HEK293 (cell line): ENCODE results near the gene LRRC8D.

Experiments used
- CTCF ChIA-PET: fragments of 350-600 bp; formaldehyde crosslinking; extraction: SDS; loops from one replicate; lab custom pipeline; 2021; ENCODE audit warnings: antibody characterized with exemption; lab: Yijun Ruan, JAX
- POLR2A ChIA-PET: fragments of 300-600 bp; formaldehyde crosslinking; extraction: SDS; loops from one replicate; lab custom pipeline; 2020; ENCODE audit warnings: antibody characterized with exemption, inconsistent platforms; lab: Yijun Ruan, JAX
- H3K27ac ChIP-seq: fragments of 200-500 bp; sonication (Bioruptor generic); 2 replicates; pipeline ENCODE4 v1.5.1; 2014; ENCODE audit warnings: low read depth, low read length, control low read depth, inconsistent platforms; ENCODE audit errors: extremely low read depth
- H3K36me3 ChIP-seq, 2 experiments: fragments of 200-500 bp in 1 of 2; sonication (Bioruptor generic) in 1 of 2; 1 replicate in 1 of 2; 2 replicates in 1 of 2; pipeline ENCODE4 v1.5.1; 2014 to 2017; ENCODE audit warnings: inconsistent platforms in 2 of 2, low read length in 2 of 2; ENCODE audit not compliant: control insufficient read depth in 2 of 2, insufficient read depth in 1 of 2
- H3K4me1 ChIP-seq: fragments of 200-500 bp; sonication (Bioruptor generic); 2 replicates; pipeline ENCODE4 v1.5.1; 2014; ENCODE audit warnings: mild to moderate bottlenecking, low read length, inconsistent platforms; ENCODE audit not compliant: control insufficient read depth, insufficient read depth
- H3K4me3 ChIP-seq: 2 replicates; pipeline ENCODE4 v1.5.1; 2011; ENCODE audit warnings: low read depth, mild to moderate bottlenecking, control low read depth, low read length, moderate library complexity
- H3K9me3 ChIP-seq: fragments of 200-500 bp; sonication (Bioruptor generic); 2 replicates; pipeline ENCODE4 v1.5.1; 2014; ENCODE audit warnings: low read depth, low read length, inconsistent platforms; ENCODE audit not compliant: control insufficient read depth, insufficient read depth
- PRDM1 ChIP-seq: fragments of 450-650 bp; formaldehyde crosslinking; IDR thresholded peaks from 2 replicates; pipeline ENCODE4; 2016; ENCODE audit warnings: missing biosample characterization, missing genetic modification characterization
- SCRT2 ChIP-seq: fragments of 450-650 bp; formaldehyde crosslinking; IDR thresholded peaks from 2 replicates; pipeline ENCODE4 v1.5.1; 2016; ENCODE audit warnings: missing biosample characterization, missing genetic modification characterization
- SP2 ChIP-seq: fragments of 450-650 bp; formaldehyde crosslinking; IDR thresholded peaks from 2 replicates; pipeline ENCODE4 v1.5.1; 2016; ENCODE audit warnings: missing biosample characterization, missing genetic modification characterization
- YY2 ChIP-seq: fragments of 450-650 bp; formaldehyde crosslinking; IDR thresholded peaks from 2 replicates; pipeline ENCODE4 v1.5.1; 2016; ENCODE audit warnings: missing biosample characterization, missing genetic modification characterization
- ZBTB11 ChIP-seq: fragments of 450-650 bp; formaldehyde crosslinking; conservative IDR thresholded peaks from 2 replicates; pipeline ENCODE4 v1.5.1; 2016; ENCODE audit warnings: low read depth, missing biosample characterization, missing genetic modification characterization
- ZBTB17 ChIP-seq: fragments of 450-650 bp; formaldehyde crosslinking; IDR thresholded peaks from 2 replicates; pipeline ENCODE4 v1.5.1; 2016; ENCODE audit warnings: missing biosample characterization, missing genetic modification characterization
- ZNF146 ChIP-seq: fragments of 450-650 bp; formaldehyde crosslinking; IDR thresholded peaks from 2 replicates; pipeline ENCODE4 v1.5.1; 2016; ENCODE audit warnings: missing biosample characterization, missing genetic modification characterization
- ZNF202 ChIP-seq: fragments of 450-650 bp; formaldehyde crosslinking; IDR thresholded peaks from 2 replicates; pipeline ENCODE4 v1.5.1; 2016; ENCODE audit warnings: missing biosample characterization, missing genetic modification characterization, borderline replicate concordance
- ZNF266 ChIP-seq: fragments of 450-650 bp; formaldehyde crosslinking; IDR thresholded peaks from 2 replicates; pipeline ENCODE4 v1.5.1; 2016; ENCODE audit warnings: missing biosample characterization, missing genetic modification characterization, low read depth
- ZNF37A ChIP-seq: fragments of 450-650 bp; IDR thresholded peaks from 2 replicates; pipeline ENCODE4 v1.5.1; 2018; ENCODE audit warnings: missing biosample characterization, missing genetic modification characterization
- ZNF548 ChIP-seq: fragments of 450-650 bp; formaldehyde crosslinking; IDR thresholded peaks from 2 replicates; pipeline ENCODE4 v1.5.1; 2016; ENCODE audit warnings: missing biosample characterization, missing genetic modification characterization
- ZNF639 ChIP-seq: fragments of 450-650 bp; formaldehyde crosslinking; IDR thresholded peaks from 2 replicates; pipeline ENCODE4 v1.5.1; 2016; ENCODE audit warnings: missing biosample characterization, missing genetic modification characterization
- ZNF76 ChIP-seq: fragments of 450-650 bp; formaldehyde crosslinking; IDR thresholded peaks from 2 replicates; pipeline ENCODE4; 2016; ENCODE audit warnings: low read depth, missing biosample characterization, missing genetic modification characterization, borderline replicate concordance
- ZNF792 ChIP-seq: fragments of 450-650 bp; formaldehyde crosslinking; IDR thresholded peaks from 2 replicates; pipeline ENCODE4 v1.5.1; 2016; ENCODE audit warnings: missing biosample characterization, missing genetic modification characterization
- TF ChIP-seq, protein P1 (sequence below): fragments of 450-650 bp; formaldehyde crosslinking; IDR thresholded peaks from 2 replicates; pipeline ENCODE4 v1.5.1; 2017; ENCODE audit warnings: missing biosample characterization, missing genetic modification characterization

Gene LRRC8D

DNA sequence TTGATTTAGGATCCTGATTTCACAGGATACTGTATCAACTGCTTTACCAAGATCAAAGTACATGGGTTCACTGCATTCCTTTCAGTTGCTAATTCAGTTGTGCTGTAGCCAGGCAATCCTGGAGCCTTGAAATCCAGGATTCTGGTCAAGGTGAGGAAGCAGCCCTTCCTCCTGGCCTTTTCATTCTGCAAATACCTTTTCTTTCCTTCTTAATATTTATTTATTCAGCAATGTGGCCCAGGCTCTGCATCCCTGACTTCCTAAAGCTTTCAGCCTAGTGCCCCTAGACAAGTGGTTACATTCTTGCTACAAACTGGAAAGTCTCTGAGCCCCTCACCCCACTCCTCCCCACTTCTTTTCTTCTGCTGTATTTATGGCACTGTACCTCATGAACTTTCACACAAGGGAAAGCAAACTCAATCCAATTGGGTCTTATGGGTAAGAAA lies 16.2 kb downstream of the LRRC8D start:
- H3K36me3 ChIP-seq = no peaks in the 10 kb centered on the region
- no peak overlapping the region for H3K4me3 ChIP-seq
- H3K9me3 ChIP-seq = no peaks in the 10 kb centered on the region
- peak; percentile 41; the same call in 1 of the 2 replicates for TF ChIP-seq PRDM1 (tag by site-specific recombination)
- no peak for TF ChIP-seq ZNF792 (tag by site-specific recombination)
- no peak for TF ChIP-seq ZNF548
- peak; percentile 76 for TF ChIP-seq ZBTB17 (tag by site-specific recombination)
- CTCF ChIA-PET = no interaction called here
- H3K27ac ChIP-seq = no peak overlapping the region
- POLR2A ChIA-PET = no interaction called here
- H3K4me1 ChIP-seq = 0 out of 2 replicates have a peak, but pooled peaks cover 2% of the 10 kb centered on the region

DNA sequence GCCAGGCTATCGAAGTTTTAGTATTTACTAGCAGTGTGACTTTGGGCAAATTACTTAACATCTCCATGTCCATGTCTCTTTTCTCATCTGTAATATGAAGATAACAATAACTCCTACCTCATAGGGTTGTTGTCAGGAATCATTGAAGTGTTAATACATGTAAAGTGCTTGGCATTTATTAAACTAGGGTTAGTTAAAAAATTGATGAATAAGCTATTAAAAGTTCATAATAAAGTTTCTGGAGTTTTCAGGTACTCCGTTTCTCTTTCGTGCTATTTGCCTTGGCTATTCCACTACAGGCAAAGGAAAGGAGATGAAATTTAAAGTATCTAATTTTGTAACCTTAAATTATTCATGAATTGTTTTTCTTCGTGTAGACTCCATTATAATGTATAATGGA lies 16.7 kb downstream of the LRRC8D start:
- Histone ChIP-seq H3K36me3 (no peaks in the 10 kb centered on the region), H3K27ac (no peak overlapping the region), H3K9me3 (no peaks in the 10 kb centered on the region)
- no peak for TF ChIP-seq ZNF639
- TF ChIP-seq, all 188 proteins: peak for 0
- H3K4me1 ChIP-seq = 0 out of 2 replicates have a peak, but pooled peaks cover 2% of the 10 kb centered on the region
- ChIA-PET POLR2A (no interaction called here), CTCF (no interaction called here)
- H3K4me3 ChIP-seq = no peak overlapping the region

GRCh38 chr1:89839516-89839915 lies 18.7 kb downstream of the LRRC8D start:
- POLR2A ChIA-PET = no interaction called here
- Histone ChIP-seq H3K9me3 (no peaks in the 10 kb centered on the region), H3K4me1 (peaks cover 8% of the 10 kb centered on the region), H3K27ac (no peak overlapping the region), H3K36me3 (peaks cover 0 to 14% of the 10 kb centered on the region in 2 experiments; a peak in 1 of 3 replicates), H3K4me3 (no peak overlapping the region)
- TF ChIP-seq ZNF76 (tag by site-specific recombination) (no peak), SCRT2 (tag by site-specific recombination) (0 out of 2 replicates have a peak, but pooled peaks have one; percentile 14)
- CTCF ChIA-PET = no interaction called here

DNA sequence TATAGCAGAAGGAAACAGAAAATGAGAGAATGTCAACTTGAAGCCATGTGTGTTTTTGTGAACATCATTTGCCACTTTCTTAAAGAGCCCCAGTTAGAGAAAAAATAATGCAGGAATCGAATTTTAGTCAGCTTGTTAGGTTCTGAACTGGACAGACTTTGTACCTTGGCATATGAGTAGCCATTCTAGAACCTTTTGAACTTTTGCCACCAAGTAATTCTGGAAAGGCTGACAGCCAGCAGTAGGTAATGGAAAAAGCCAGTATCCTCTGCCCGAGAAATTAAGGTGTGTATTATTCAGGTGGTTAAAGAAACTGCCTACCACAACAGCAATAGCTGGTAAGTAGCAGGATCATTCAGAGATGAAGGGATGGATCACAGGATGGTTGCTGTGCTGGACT lies 20.7 kb downstream of the LRRC8D start:
- TF ChIP-seq ZNF37A (tag by site-specific recombination) = no peak
- TF ChIP-seq ZNF202 = no peak
- no peak for TF ChIP-seq ZNF146 (tag by site-specific recombination)
- TF ChIP-seq ZBTB11 (tag by site-specific recombination) = no peak
- no peak for TF ChIP-seq ZNF266 (tag by site-specific recombination)
- TF ChIP-seq, protein P1, sequence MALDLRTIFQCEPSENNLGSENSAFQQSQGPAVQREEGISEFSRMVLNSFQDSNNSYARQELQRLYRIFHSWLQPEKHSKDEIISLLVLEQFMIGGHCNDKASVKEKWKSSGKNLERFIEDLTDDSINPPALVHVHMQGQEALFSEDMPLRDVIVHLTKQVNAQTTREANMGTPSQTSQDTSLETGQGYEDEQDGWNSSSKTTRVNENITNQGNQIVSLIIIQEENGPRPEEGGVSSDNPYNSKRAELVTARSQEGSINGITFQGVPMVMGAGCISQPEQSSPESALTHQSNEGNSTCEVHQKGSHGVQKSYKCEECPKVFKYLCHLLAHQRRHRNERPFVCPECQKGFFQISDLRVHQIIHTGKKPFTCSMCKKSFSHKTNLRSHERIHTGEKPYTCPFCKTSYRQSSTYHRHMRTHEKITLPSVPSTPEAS (tag by site-specific recombination) = no peak
- no peak for TF ChIP-seq SP2 (tag by site-specific recombination)
- no peak for TF ChIP-seq YY2 (tag by site-specific recombination)
- ChIA-PET CTCF (interaction anchor here (0.6 to 1.4 kb wide), 4 partner anchors 37 to 148 kb away, joined by 3 to 4 read pairs (median 4); no protein-coding TSS in a partner anchor), POLR2A (interaction anchor here (0.7 kb wide), 1 partner anchor 47 kb away, joined by 4 read pairs; no protein-coding TSS in a partner anchor)
- peaks cover 8% of the 10 kb centered on the region for H3K4me1 ChIP-seq
- no peak overlapping the region for H3K27ac ChIP-seq
- no peaks in the 10 kb centered on the region for H3K9me3 ChIP-seq
- H3K4me3 ChIP-seq = no peak overlapping the region
- H3K36me3 ChIP-seq = peaks cover 8 to 22% of the 10 kb centered on the region in 2 experiments; a peak in 2 of 3 replicates
